ENCODE measurements around the gene PRDM10. TPM values are rescaled to one million over a fixed set of nuclear protein-coding genes. Genes with fewer than 3 reads are reported as not detected.
"Not testable (repeated sequence)": the region's sequence is repeated elsewhere in the genome, so short reads cannot be mapped to it uniquely, and the experiment has no call there.

PRDM10 gene
- total RNA-seq, 1 donor: 8.6 TPM

DNA sequence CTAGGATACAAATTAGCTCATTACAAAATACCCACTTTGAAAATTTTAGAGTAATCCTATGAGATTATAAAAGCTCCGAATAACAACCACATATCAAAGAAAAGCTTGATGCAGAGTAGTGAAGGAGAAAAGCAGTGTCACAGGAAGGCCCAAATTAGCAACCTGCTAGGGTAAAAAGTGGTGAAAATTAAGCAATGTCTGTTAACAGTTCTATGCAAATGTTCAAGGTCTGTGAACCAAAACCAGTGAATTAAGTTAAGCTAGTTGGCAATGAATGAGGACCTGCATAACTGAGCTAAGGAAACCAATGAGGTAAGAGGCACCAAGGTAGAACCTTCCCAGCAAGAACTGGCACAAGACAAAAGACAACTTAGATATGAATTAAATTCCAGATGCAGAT, 29.6 kb downstream of the PRDM10 start:
- no peak for TF ChIP-seq CTCF (IDR thresholded peaks at IDR 0.05; ENCODE audit: insufficient read depth, low read depth, low read length)
- no peak overlapping the region for H3K4me3 ChIP-seq (ENCODE audit: low read depth, low read length)
- no peak for DNase-seq (ENCODE audit: low read depth)

- TF ChIP-seq CTCF (IDR thresholded peaks at IDR 0.05; ENCODE audit: insufficient read depth, low read depth, low read length): no peak
- DNase-seq (ENCODE audit: low read depth): no peak
- H3K4me3 ChIP-seq (ENCODE audit: low read depth, low read length): no peak overlapping the region
Measured at GRCh38 chr11:129972611-129973010, 30.0 kb downstream of the PRDM10 start.

- not testable (repeated sequence) for H3K4me3 ChIP-seq (ENCODE audit: low read depth, low read length); DNase-seq (ENCODE audit: low read depth)
Measured at GRCh38 chr11:129971856-129972255, 30.8 kb downstream of the PRDM10 start.

DNA sequence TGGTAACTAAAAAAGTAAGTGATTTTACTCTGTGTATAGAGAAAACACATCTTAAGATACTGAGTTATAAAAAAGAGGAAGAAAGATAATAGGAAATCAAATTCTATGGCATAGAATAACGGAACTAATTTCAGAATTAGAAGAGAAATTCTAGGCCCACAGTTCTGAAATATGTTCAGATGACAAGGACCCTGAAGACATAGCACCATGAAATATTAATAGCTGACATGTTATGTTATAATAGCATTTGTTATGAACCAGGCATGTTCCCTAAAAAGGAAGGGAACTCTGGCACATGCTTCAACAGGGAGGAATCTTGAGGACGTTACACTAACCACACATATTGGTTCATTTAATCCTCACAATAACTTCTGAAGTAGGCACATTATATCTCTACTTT, 32.7 kb downstream of the PRDM10 start:
- DNase-seq (ENCODE audit: low read depth): no peak
- H3K4me3 ChIP-seq (ENCODE audit: low read depth, low read length): no peak overlapping the region
- no peak for TF ChIP-seq CTCF (IDR thresholded peaks at IDR 0.05; ENCODE audit: insufficient read depth, low read depth, low read length)

DNA sequence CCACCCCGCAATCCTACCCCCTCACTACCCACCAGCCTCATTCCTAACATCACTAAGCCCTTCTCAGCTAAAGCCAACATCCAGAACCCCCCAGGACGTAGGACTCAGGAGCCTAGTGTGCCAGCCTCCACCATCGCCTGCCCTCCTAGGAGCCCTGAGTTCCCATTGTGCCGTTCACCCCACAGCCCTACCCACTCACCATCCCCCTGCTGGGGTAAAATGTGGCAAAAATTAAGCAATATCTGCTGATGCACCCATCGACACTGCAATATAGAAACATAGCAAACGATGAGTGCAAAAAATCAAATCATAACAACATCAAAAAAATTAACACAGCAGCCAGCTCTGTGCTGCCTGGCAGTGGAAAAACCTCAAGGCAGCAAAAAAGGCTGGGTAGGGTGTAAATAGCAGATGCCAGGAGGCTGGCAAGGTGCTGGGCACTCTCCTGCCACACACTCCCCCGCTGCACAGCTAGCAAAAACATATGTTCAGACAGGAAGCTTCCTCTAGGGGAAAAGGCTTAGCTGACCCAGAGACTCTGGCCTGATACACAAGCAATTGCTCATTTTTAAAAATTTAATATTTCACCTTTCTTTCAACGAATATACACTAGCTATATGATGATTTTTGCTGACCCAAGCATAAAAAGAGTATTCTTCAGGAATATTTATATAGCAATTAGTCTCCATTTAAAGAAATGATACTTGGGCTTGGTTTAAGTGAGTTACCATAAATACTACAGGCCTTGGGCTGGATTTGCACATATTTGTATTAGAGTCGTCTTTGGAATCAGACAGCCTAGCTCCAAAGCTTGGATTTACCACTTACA, 33.8 kb downstream of the PRDM10 start:
- DNase-seq (ENCODE audit: low read depth): no peak
- no peak overlapping the region for H3K4me3 ChIP-seq (ENCODE audit: low read depth, low read length)
- no peak for TF ChIP-seq CTCF (IDR thresholded peaks at IDR 0.05; ENCODE audit: insufficient read depth, low read depth, low read length)

DNA sequence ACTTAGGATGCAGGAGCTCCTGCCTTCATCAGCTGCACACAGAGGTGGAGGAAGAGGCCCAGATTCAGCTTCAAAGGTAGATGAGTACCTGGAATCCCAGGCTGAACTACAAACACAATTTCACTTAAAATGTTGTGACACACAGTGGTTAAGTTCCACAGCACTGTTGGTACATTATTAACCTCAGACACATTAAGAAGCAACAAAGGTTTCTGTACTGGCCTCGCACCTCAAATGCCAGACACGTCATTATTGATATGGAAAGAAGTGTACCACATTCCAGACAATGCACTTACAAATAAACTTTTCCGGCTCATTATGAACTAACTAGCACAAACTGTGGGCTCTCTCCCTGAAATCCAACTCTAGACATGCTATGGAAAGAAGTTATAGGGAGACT, 34.6 kb downstream of the PRDM10 start:
- H3K4me3 ChIP-seq (ENCODE audit: low read depth, low read length): no peak overlapping the region
- no peak for TF ChIP-seq CTCF (IDR thresholded peaks at IDR 0.05; ENCODE audit: insufficient read depth, low read depth, low read length)
- no peak for DNase-seq (ENCODE audit: low read depth)

DNA sequence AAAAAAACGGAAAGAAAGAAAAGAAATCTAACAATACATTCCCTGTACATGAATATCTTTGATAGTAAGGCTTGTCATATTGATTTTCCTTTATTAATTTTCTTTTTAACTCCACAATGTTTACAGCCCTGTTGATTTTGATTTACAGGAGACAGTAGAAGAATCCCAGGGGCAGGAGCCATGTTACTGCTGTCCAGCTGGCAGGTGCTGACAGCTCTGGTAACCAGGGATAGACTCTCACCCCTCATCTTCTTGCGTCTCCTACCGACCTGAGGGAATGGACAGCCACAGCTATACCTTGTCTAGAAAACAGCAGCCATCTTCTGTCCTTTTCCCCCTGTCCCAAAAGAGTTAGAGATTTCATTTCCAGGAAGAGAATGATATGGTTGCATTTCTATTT, 37.4 kb downstream of the PRDM10 start:
- no peak for TF ChIP-seq CTCF (IDR thresholded peaks at IDR 0.05; ENCODE audit: insufficient read depth, low read depth, low read length)
- H3K4me3 ChIP-seq (ENCODE audit: low read depth, low read length): no peak overlapping the region
- no peak for DNase-seq (ENCODE audit: low read depth)

All from fibroblast of villous mesenchyme (primary cell).